NCI-H2196 treated with DMSO at 0.1 percent for 48 hours (cell line): Measurements from ENCODE around the gene ANKDD1B.
"Not testable (repeated sequence)": the region's sequence is repeated elsewhere in the genome, so short reads cannot be mapped to it uniquely, and the experiment has no call there.

Source experiments
- DNase-seq: peaks from one replicate; lab custom pipeline; 2025; ENCODE audit not compliant: unreplicated experiment; lab: John Stamatoyannopoulos, UW

Gene ANKDD1B

DNA sequence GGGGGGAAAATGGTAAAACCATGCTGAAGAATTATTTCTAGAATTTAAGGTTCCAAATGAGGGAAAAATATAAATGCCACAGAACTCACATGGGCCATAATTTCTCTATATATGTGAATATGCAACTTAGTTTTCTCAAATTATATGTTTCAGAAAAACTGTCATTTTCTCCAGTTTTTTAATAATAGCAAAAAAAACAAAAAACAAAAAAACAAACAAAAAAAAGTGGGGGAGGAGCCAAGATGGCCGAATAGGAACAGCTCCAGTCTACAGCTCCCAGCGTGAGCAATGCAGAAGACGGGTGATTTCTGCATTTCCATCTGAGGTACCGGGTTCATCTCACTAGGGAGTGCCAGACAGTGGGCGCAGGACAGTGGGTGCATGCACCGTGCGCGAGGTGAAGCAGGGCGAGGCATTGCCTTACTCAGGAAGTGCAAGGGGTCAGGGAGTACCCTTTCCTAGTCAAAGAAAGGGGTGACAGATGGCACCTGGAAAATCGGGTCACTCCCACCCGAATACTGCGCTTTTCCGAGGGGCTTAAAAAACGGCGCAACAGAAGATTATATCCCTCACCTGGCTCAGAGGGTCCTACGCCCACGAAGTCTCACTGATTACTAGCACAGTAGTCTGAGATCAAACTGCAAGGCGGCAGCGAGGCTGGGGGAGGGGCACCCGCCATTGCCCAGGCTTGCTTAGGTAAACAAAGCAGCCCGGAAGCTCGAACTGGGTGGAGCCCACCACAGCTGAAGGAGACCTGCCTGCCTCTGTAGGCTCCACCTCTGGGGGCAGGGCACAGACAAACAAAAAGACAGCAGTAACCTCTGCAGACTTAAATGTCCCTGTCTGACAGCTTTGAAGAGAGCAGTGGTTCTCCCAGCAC, 84.5 kb downstream of the ANKDD1B start:
- DNase-seq = not testable (repeated sequence)

DNA sequence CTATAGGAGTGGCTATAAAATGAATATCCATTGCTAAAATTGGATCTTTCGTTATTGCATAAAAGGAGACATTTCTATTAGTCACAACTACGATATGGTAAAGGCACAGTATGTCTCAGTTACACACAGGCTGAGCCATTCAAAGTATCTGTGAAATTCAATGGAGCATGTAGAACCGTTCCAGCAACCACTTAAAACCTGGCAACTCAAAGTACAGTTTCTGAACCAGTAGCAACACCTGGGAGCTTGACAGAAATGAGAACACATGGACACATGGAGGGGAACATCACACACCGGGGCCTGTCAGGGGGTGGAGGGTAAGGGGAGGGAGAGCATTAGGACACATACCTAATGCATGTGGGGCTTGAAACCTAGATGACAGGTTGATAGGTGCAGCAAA, 90.6 kb downstream of the ANKDD1B start:
- no peak for DNase-seq

DNA sequence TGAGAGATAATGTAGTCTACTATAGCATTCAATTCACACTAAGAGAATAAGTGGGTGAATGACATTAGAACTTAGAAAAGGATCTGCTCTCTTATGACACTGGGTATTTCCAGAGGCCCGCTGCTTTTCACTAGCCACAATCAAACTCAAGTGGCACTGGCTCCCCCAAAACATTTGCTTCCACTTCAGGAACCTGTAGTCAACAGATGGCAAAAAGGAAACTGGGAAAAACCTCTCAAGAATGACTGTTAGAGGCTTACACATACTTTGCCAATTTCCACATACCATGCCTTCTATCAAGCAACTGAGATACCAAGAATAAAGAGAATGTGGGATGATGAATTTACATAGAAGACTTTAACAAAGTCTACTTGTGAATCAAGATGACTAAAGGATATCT, 94.8 kb downstream of the ANKDD1B start:
- DNase-seq = no peak

DNA sequence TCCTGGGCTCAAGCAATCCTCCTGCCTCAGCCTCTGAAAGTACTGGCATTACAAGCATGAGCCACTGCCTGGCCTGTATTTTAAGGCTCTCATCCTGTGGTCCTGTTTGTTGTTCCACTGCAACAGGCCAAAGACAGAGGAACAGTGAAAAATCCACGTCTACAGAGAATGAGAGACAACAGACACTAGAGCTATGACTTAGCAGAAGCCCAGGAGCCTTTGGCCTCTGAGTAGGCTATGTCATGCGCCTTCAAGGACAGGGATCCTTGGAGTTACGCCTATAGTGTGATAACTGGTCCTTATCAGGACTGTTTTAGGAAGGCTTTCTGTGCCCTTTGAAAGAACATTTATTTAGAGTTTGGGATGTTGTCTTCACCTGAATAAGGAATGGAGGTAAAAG, 95.5 kb downstream of the ANKDD1B start:
- no peak for DNase-seq

DNA sequence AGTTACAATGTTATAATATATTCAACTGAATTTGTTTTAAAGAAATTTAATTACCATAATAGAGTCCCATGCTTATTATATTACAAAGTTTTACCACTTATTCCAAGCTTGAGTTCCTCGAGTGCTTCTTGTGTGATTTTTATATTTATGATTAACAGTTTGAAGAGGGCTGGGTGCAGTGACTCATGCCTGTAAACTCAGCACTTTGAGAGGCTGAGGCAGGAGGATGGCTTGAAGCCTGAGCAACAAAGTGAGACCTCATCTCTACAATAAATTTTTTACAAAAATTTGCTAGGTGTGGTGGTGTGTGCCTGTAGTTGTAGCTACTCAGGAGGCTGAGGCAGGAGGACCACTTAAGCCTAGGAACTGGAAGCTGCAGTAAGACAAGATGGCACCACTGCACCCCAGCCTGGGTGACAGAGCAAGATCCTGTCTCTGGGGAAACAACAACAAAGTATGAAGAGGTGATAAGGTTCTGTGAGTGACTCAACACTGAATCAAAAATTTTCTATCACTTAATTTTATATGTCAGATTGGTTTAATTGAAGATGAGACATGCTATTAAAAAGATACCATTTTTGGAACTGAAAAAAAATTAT, 96.8 kb downstream of the ANKDD1B start:
- no peak for DNase-seq

DNA sequence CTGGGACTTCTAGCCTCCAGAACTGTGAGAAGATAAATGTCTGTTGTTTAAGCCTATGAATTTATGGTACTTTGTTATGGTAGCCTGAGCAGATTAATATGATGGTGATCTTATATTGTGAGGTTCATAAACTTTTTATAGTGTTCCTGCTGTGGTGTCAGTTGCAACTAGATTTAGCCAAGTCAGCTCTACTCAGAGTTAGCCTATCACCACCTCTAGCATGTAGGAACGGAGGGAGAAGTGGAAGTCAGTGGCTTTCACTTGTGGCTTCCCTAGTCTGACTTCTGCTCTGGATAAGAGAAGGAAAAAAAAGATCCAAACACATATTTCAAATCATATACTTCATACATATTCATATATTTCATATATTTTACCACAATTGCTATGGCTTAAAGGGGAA, 99.4 kb downstream of the ANKDD1B start:
- no peak for DNase-seq

DNA sequence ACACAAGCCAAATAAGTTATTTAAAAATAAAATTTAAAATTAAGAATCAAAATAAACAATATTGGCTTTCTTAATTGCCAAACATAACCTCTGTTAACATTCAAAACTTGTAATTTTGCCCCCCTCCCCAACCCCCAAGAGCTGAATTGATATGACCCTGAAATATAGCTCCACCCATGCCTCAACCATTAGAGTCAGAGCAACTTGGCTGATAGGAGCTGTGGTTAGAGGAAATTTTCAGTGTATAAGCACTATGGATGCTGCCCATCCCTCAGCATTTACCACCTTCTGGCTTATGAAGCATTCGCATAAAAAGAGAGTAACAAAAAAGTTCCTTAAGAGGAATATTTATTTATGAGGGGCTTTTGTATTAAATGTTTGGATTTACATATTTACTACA, 99.9 kb downstream of the ANKDD1B start:
- DNase-seq = no peak

DNA sequence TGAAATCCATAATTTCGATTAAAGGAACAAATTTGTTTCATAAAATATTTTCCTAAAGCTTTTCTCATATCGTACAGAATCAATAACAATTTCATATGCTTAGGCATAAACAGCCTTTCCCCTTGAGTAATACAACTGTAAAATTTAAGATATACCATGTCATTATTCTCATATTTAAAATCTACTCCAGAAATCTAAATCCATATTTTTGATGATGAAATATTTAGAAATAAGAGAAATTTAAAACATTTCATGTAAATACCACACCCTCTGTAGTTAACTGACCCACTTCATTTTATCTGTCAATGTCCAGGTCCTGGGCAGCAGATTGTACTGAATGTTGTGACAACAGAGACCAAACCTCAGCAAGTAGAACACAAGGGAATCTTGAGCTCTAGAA, 100.8 kb downstream of the ANKDD1B start:
- DNase-seq = no peak

DNA sequence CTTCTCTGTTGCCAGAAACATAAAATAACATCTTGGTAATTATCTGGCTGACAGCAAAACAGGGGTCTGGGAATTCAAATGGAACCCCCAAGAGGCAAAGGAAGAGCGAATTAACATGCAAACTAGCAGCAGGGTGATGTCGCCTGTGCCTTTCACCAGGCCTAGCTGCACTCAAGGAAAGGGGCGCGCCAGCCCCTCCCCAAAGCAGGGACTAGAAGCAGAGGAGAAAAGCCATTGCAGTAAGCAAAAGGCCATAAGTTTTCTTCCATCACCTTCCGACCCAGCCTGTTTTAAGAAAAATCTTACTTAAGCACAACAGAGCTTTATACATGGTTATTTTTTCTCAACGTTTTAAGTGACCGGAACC, 105.4 kb downstream of the ANKDD1B start:
- DNase-seq = no peak

DNA sequence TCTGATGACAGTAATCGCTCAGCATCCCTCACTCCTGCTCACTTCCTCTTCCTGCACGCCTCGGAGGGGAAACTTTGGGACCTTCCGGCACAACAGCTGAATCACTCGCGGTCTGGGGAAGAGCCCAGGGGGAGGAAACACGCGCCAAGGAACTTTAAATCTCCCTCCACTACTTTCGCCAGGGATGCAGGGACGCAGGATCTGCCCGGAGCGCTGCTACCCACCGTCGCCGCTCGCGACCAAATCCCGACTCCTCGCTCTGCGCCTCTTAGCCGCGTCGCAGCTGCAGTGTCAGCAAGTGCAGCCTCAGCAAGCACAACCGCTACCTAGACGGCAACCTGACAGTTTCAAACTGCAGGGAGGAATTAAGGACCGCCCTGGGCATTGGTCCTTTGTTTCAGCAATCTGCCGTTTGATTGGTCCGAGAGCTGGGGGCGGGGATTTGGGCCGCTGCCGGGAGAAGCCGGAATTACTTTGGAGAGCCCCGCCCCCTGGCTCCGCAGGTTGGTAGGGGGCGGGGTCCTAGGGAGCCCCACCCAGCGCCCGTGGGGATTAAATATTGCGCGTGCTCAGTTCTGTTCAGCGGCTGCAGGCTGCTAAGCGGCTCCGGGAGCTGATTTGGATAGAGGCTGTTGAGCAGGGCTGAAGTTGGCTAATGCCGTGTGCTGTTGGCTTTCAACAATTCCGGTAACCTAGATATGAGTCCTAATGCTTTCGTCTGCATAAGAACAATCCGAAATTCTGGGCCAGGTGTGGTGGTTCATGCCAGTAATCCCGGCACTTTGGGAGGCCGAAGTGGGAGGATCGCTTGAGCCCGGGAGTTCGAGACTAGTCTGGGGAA, 106.0 kb downstream of the ANKDD1B start, which contains the start of gene POC5:
Gene POC5 (minus strand): TSS at position 356 of the 841 bp plus-strand sequence. CDS start 4,500 bp downstream, outside the sequence.
- DNase-seq = peak; percentile 79

DNA sequence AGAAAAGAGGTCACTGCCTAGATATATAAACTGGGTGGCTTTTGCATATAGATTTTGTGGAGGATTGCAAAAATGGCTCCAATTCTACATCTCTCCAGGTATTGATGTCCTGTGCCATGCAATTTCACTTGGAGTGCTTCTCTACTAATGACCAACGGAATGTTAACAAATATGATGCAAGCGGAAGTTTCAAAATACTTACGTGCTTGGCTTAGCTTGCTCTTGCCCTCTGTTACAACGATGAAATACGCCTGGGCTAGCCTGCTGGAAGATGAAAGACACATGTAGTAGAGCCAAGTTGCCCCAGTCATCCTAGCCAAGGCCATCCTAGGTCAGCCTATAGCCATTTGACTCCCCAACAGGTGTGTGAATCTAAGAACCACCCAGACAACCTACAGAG, 109.6 kb downstream of the ANKDD1B start:
- no peak for DNase-seq
